ENCODE data around the gene LPIN1. TPM values are rescaled to one million over a fixed set of nuclear protein-coding genes. Genes with fewer than 3 reads are reported as not detected.
"Not testable (repeated sequence)": the region's sequence is repeated elsewhere in the genome, so short reads cannot be mapped to it uniquely, and the experiment has no call there.

Gene LPIN1
- polyA plus RNA-seq, 4 donors = 22.1 to 26.2 (median 23.9) TPM

DNA sequence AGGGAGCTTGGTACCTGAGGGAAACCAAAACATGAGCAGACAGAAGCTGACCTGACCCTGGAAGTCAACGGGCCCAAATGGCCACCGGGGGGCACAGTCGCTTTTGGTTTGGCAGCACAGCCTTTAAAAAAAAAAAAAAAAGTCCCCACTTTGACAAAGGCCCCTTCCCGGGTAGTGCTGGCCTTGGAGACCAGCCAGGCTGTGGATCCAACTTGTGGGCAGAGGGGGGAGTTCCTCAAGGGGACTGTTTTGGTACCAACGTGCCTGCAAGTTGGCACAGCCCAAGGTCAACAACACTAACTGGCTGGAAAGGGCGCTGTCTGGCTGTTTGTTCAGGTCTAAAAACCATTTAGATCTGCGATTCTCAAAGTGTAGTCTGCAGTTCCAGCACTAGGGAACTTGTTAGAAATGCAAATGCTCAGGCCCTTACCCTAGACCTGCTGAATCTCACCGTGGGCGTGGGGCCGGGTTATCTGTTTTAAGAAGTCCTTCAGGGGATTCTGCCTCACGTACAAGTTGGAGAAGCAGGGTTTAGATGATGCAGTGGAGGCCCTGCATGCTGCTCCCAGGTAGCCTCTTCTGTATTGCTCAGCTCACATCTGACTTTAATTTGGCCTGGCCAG is 83.0 kb downstream of the LPIN1 start:
- peak; percentile 46 to 54 (median 48) for DNase-seq (ENCODE audit: low read depth in 4 of 4, low spot score in 3 of 4)

DNA sequence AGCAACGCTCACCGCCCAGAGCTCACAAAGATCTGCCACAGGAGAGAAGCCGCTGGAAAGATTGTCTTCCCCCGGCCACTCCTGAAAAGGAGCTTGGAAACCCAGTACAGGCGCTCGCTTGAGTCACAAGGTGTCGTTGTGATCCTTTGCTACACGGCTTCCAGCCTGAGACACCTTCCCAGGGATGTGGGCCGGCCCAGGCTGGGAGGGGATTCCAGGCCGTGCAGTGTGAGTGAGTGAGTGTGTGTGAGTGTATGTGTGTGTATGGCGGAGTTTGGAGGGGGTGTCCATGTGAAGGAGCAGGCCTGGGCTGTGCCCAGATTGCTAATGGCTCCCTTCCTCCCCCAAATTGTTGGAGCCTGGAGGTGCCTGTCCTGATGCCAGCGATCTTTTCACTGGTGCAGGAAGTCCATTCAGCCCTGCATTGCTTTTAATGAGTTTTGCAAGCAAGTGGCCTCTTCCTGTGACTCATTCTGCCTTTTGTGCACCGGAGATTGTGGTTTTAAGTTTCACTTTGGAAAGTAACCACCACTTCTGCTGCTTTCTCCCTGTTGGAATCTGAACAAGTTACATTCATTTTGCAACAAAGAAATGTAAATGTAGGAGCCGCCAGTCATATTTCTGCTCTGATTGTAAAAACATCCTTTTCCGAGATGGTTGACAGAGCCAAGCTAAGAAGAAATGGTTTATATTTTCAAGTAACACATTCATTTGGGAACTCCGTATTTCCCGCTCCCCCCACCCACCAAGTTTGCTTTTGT is 83.7 kb downstream of the LPIN1 start:
- DNase-seq (ENCODE audit: low read depth in 4 of 4, low spot score in 3 of 4) = peak; percentile 74 to 86 (median 76)

DNA sequence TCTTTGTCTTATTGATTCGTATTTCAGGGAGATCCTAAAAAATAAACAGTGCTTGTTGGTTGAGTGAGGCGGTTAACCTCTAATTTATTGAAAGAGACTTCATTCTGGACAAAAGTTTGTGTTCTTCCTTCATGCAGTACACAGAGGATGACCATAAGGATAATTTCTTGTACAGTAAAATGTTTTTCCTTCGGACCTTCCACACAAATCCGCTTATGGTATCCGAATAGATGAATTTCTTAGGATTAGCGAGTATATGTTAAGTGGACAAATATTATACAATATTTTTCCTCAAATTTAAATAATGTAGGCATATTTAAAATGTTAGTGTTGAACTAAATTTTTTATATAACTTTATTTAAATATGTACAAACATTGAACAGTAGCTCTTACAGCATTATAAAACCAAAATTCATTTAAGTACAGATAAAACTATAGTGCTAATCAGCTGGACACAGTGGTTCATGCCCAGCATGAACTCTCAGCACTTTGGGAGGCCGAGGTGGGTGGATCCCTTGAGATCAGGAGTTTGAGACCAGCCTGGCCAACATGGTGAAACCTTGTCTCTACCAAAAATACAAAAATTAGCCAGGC is 84.4 kb downstream of the LPIN1 start:
- no peak for DNase-seq (ENCODE audit: low read depth in 4 of 4, low spot score in 3 of 4)

DNA sequence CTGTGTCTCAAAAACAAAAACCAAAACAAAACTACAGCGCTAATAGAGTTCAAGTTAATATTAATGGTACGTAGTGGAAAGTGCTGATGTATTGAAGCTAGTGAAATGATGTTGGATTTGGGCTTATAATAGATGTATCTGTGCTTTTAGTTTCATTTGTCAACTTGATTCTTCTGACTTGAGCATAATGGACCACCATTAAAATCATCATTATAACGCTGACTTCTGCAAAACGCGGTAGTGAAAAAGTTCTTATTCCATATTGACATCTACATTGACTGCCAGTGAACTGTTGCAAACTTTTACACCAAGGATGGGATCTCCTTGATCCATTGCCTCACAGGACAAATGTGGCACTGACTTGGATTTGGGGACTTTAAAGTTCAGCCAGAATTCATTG is 85.0 kb downstream of the LPIN1 start:
- no peak for DNase-seq (ENCODE audit: low read depth in 4 of 4, low spot score in 3 of 4)

DNA sequence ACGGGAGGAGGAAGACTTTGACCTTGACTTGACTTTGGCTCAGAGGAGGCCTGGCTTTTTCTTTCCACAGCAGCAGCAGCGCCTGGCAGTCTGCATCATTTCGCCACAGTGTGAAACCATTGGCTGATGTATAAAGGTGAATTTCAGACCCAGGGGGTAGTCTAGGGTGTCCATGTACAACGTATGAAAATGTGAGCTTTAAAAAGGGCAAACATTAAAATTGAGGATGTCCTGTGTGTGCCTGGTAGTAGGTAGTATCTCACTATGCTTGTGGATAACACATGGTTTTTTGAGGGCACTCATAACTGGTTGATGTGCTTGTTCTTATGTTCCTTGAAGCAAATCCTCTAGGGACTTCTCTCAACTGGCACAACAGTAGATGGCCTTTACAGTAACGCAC is 86.1 kb downstream of the LPIN1 start:
- DNase-seq (ENCODE audit: low read depth in 4 of 4, low spot score in 3 of 4) = no peak

DNA sequence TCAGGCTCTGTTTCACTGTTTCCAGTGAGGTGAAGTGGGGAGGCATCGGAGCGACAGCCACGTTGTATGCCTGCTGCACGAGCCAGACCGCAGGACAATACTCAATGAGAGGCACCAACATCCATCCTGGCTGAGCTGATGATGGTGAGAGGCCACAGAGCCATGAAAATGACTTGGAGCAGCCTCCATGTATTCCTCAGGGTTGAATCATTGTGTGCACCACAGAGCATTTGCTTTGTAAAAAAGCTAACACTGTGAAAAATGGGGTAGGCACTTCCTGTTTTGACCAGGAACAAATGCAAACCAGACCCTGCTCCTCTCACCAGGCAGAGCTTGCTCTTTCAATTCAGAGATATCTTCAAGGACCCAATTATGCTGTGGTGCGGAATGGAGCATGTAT is 87.2 kb downstream of the LPIN1 start:
- no peak for DNase-seq (ENCODE audit: low read depth in 4 of 4, low spot score in 3 of 4)

DNA sequence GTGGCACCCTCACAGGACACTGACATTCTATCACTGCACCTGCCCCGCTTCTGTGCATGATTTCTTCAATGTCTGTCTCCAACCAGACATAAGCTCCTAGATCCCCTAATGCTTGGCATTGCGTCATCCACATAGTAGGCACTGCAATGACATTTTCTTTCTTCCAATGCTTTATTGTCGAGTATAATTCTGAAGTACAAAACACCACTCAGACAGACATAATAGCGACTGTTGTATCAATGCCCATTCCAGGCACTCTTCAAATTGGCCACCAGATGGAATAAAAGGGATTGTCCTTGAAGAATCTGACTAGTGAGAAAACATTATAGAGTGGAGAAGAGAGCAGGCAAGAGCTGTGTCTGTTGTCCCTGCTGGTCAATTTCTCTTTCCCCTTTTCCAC is 89.0 kb downstream of the LPIN1 start:
- no peak for DNase-seq (ENCODE audit: low read depth in 4 of 4, low spot score in 3 of 4)

DNA sequence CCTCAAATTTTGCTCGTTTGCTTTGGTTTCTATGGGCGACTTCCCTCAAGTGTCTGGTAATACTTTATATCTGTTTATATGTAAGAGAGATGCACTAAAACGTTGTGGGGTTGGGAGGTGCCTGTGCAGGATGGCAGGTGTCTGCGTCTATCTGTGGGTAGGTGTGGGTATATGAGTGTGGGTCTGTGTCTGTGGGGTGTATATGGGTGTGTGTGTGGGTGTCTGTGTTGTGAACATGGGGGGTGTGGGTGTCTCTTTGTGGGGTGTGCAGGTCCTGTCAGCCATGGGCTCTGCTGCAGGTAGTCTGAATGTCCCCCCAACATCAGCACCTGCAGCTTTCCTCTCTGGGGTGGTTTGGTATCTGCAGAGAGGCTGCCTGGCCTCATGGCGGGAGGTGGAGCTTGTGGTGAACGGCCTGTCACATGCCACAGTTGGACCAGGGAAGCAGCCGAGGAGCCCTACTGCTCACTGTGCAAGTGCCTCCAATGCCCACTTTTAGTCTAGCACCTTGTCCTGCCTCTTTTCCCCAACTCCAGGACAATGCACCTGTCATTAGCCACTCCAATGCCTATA is 90.3 kb downstream of the LPIN1 start:
- no peak for DNase-seq (ENCODE audit: low read depth in 4 of 4, low spot score in 3 of 4)

DNA sequence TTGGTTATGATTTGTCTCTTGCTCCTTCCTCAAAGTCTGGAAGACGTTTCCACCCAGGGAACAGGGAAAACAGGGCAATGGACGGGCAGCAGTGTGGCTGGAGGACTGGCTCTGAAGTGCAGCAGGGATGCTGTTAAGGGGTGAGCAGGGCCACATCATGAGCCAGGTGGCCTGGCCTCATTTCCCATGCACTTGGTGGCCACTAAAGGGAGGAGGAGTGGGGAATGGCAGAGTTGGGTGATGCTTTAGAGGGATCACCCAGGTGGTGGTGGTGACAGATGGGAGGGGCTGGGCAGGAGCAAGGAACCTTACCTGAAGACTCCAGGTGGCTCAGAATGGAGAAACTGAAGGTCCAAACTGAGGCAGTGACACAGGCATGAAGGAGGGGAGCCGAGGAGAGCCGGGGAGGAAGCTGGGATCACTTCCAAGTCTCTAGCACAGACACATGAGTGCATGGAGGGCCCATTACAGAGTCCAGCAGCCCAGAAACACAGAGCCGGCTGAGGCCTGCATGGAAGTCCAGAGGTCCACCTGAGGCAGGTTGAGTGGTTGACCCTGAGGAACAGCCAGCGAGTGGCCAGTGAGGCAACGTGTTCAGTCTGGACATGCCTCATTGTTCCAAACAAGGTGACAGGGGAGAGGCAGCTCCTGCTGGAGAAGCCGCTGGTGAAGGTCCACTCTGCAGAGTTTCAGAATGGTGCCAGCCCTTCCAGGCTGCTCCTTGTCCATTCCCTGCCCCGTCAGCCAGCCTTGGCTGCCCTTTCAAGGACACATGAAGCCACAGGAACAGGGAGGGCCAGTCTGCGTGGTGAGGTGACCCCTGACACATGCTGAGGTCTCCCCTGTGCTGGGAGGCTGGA is 91.7 kb downstream of the LPIN1 start:
- DNase-seq (ENCODE audit: low read depth in 4 of 4, low spot score in 3 of 4) = no peak

DNA sequence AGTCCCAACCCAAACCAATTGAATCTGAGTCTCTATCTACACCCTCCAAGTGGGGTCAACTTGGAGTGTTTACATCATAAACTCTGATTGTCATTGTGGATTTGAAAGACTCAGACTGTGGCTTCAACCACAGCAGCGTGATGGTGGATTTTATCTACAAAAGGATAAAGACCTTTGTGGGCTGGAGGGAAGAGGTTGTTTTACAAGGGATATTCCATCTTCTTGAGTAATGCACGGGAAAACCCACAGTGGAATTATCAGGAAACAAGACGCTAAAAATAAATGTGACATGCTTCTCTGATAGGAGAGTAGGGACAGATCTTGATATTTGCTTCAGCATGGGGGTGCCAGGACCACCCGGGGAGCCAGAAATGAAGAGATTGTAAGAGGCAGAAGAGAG is 93.5 kb downstream of the LPIN1 start:
- DNase-seq (ENCODE audit: low read depth in 4 of 4, low spot score in 3 of 4) = no peak

DNA sequence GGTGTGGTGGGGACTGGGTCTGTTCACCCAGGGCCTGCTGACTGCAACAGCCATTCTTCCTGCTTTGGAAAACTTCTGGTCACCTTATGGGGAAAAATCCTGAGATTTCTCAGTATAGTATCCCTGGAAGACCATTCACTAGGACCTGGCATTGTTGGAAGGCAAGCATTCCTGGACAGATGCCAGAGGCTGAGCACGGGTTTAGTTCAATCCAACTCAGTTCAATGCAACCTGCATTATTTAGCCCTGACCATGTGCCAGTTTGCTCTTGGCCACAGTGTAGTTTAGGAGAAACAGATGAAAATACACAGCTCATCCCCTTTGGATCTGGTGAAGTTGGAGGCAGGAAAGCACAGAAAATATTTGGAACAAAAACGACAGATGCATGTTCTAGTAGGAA is 95.9 kb downstream of the LPIN1 start:
- no peak for DNase-seq (ENCODE audit: low read depth in 4 of 4, low spot score in 3 of 4)

DNA sequence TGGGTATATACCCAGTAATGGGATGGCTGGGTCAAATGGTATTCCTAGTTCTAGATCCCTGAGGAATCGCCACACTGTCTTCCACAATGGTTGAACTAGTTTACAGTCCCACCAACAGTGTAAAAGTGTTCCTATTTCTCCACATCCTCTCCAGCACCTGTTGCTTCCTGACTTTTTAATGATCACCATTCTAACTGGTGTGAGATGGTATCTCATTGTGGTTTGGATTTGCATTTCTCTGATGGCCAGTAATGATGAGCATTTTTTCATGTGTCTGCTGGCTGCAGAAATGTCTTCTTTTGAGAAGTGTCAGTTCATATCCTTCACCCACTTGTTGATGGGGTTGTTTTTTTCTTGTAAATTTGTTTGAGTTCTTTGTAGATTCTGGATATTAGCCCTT is 98.4 kb downstream of the LPIN1 start:
- DNase-seq (ENCODE audit: low read depth in 4 of 4, low spot score in 3 of 4) = not testable (repeated sequence)

DNA sequence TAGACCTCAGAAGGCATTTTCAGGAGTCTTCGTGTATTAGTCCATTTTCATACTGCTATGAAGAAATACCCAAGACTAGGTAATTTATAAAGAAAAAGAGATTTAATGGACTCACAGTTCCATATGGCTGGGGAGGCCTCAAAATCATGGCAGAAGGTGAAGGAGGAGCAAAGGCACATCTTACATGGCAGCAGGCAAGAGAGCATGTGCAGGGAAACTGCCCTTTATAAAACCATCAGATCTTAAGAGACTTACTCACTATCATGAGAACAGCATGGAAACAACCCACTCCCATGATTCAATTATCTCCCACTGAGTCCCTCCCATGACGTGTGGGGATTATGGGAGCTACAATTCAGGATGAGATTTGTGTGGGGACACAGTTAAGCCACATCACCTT is 101.5 kb downstream of the LPIN1 start:
- DNase-seq (ENCODE audit: low read depth in 4 of 4, low spot score in 3 of 4) = not testable (repeated sequence)

DNA sequence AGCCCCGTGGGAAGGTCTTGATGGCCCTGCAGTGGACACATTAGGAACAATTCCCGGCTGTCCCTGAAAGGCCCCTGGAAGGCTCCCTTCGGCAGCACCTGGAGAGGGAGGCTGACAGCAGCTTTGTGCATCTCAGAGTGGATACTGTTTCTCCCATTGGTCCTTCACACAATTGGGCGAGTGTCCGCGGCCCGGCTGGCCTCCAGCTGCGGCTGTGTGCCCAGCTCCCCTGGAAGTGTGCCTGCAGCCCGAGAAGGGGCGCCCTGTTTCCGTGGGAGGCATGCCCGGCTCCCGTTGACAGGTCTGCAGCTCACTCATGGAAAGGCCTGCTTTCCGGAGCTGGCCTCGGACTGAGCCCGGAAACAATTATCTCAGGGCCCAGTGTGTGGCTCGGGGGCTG is 103.7 kb downstream of the LPIN1 start:
- DNase-seq (ENCODE audit: low read depth in 4 of 4, low spot score in 3 of 4) = no peak

DNA sequence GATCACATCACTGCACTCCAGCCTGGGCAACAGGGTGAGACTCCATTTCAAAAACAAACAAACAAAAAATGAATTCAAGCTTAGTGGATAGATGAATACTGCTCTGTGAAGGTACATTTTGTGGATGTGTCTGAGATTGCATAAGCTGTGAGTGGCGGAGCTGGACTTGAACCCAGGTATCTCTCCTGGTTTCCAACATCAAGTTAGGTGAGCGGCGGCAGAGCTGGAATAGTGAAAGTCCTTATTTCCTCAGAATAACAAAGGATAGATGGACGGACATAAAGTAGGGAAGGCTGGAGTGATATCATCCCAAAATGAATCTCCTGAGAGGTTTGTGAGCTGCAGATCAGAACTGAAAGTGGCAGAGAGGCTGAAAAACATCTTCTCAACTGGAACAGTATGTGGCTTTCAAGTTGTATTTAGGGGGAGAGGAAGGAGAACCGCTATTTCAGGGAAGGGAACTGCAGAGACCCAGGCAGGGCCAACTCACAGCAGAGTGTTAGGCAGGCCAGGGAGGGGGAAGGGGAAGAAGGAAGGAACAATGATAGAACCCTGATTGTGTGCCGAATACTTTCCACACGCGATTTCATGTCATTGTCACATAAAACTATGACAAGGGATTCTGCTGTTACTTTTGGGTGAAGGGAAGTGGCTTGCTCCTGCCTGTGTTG is 106.2 kb downstream of the LPIN1 start:
- no peak for DNase-seq (ENCODE audit: low read depth in 4 of 4, low spot score in 3 of 4)

DNA sequence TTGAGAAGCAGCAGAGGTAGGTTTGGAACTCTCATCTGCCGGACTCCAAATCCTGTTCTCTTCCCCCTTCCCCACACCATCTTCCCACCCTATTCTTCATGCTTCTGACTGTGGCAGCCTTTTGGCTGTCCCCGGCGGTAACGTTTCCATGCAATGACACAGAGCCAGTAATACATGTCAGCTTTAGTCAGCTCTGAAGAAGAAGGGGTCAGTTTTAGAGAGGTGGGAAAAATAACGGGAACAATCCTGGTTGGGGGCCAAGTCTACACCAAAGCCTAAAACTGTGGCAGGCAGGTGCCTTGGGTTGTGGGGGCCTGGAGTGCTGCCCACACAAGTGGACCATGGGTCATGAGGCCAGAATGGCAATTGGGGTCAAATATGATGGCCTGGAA is 106.8 kb downstream of the LPIN1 start:
- no peak for DNase-seq (ENCODE audit: low read depth in 4 of 4, low spot score in 3 of 4)

DNA sequence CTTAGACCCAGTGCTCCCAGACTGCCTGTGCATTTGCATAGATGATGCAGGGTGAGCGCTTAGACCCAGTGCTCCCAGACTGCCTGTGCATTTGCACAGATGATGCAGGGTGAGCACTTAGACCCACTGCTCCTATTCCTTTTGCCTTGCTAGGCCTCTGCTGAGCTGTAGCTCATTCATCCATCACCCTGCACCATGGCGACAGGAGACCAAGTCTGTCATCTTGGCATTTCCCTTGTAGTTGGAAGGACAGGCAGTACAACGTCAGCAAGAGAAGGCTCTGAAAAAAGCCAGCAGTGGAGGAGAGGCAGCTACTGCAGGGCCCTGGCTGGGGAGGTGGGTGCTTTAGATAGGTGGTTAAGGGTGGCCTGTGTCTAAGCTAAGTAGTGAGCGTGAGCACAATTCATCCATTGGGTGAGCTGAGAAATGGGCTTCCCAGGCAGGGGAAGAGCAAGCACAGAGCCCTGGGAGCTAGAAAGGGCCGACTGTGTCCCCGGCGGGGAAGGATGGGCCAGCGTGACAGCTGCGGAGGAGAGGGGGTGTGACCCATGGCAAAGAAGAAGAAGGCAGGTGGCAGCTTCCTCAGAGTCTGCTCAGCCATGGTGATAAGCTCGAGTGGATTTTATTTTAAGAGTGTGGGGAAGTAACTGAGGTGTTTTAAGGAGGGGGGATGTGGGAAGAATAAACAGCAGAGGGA is 108.8 kb downstream of the LPIN1 start:
- no peak for DNase-seq (ENCODE audit: low read depth in 4 of 4, low spot score in 3 of 4)

DNA sequence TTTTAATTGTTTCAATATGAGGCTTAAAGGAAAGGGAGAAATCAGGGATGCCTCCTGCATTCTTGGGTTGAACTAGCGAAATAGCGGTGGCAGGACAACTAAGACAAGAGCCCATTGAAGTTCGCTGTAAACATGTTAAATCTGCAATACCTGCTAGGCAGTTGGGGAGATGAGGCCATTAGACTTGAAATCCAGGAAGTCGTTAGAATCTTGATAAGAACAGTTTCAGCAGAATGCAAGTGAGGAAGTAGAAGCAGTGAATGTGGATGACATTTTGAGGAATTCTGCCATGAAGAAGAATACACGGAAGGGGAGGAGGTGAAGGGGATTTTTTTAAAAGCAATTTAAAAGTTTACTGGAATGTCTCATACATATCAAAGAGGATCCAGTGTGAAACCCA is 109.7 kb downstream of the LPIN1 start:
- no peak for DNase-seq (ENCODE audit: low read depth in 4 of 4, low spot score in 3 of 4)

DNA sequence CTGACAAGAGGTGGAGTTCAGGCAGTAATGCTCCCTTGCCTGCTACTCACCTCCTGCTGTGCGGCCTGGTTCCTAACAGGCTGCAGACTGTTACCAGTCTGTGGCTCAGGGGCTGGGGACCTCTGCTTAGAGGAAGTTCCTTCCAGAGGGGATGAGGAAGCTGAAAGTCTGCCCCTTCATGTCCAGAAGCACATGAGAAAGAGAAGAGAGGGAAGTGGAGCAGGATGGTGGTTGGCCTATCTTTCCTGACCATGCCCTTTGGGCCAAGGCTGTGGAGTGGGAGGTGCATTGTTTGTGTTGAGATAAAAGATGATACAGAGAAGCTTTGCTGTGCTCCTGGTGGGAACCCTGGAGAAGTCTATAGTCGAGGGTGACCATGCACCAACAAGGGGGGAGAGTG is 112.5 kb downstream of the LPIN1 start:
- DNase-seq (ENCODE audit: low read depth in 4 of 4, low spot score in 3 of 4) = no peak

DNA sequence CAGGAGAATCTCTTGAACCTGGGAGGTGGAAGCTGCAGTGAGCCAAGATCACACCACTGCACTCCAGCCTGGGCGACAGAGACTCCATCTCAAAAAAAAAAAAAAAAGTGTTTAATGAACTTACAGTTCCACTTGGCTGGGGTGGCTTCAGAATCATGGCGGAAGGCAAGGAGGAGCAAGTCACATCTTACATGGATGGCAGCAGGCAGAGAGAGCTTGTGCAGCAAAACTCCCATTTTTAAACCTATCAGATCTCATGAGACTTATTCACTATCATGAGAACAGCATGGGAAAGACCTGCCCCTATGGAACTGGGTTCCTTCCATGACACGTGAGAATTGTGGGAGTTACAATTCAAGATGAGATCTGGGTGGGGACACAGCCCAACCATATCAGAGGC is 113.5 kb downstream of the LPIN1 start:
- DNase-seq (ENCODE audit: low read depth in 4 of 4, low spot score in 3 of 4) = not testable (repeated sequence)

Measured in left renal pelvis (tissue), 4 donors.